Caco-2 (cell line): ENCODE results near the gene KLHL41. TPM values are rescaled to one million over a fixed set of nuclear protein-coding genes. Genes with fewer than 3 reads are reported as not detected.

Experiments used
- Bru-seq: library from RNA; stranded (reverse); fragments of 400-500 nt; gene quantifications from one replicate; lab custom pipeline; 2021; lab: Mats Ljungman, UMichigan
- BruChase-seq, 2 experiments: library from RNA; stranded (reverse); fragments of 400-500 nt; gene quantifications; one replicate each; lab custom pipeline; 2021; lab: Mats Ljungman, UMichigan
- BruUV-seq: library from RNA; stranded (reverse); fragments of 400-500 nt; replicated peaks from 2 replicates; lab custom pipeline; 2021; lab: Mats Ljungman, UMichigan
- CTCF ChIA-PET: fragments of 300-600 bp; sonication (Branson Sonifier 250); formaldehyde crosslinking; loops from one replicate; lab custom pipeline; 2022; ENCODE audit warnings: antibody characterized with exemption; lab: Charles Lee
- POLR2A ChIA-PET: fragments of 300-600 bp; sonication (Branson Sonifier 250); formaldehyde crosslinking; loops from one replicate; lab custom pipeline; 2022; ENCODE audit warnings: antibody characterized with exemption; lab: Charles Lee
- DNase-seq, 2 experiments: peaks; one replicate each; pipeline versions ENCODE4 v3.0.0 to v3.0.0-alpha.2; 2020 to 2022
- H3K27me3 ChIP-seq: replicated peaks from 2 replicates; pipeline ENCODE4 v1.6.0; 2011; ENCODE audit warnings: low read length; ENCODE audit not compliant: control insufficient read depth, insufficient read depth
- H3K36me3 ChIP-seq: 2 replicates; pipeline ENCODE4 v1.5.1; 2011; ENCODE audit warnings: low read length; ENCODE audit not compliant: control insufficient read depth, insufficient read depth
- H3K4me1 ChIP-seq: fragments of 250-450 bp; sonication (Bioruptor Pico); 2 replicates; pipeline ENCODE4 v1.5.1; 2020; ENCODE audit warnings: mild to moderate bottlenecking
- H3K4me3 ChIP-seq: 2 replicates; pipeline ENCODE4 v1.5.1; 2011; ENCODE audit warnings: low read depth, mild to moderate bottlenecking, control low read depth, low read length
- H3K9me3 ChIP-seq: fragments of 250-450 bp; sonication (Bioruptor Pico); 2 replicates; pipeline ENCODE4 v1.5.1; 2020; ENCODE audit warnings: mild to moderate bottlenecking, moderate library complexity
- H3K27ac Mint-ChIP-seq: one replicate; pipeline ENCODE4 v1.8.0; 2022; ENCODE audit warnings: mixed read lengths; ENCODE audit not compliant: unreplicated experiment
- H3K27me3 Mint-ChIP-seq: one replicate; pipeline ENCODE4 v1.8.0; 2022; ENCODE audit warnings: mixed read lengths; ENCODE audit not compliant: insufficient read depth, unreplicated experiment
- H3K36me3 Mint-ChIP-seq: one replicate; pipeline ENCODE4 v1.8.0; 2022; ENCODE audit warnings: mild to moderate bottlenecking, mixed read lengths; ENCODE audit not compliant: insufficient read depth, unreplicated experiment
- H3K4me1 Mint-ChIP-seq: one replicate; pipeline ENCODE4 v1.8.0; 2022; ENCODE audit warnings: low read depth, mixed read lengths; ENCODE audit not compliant: unreplicated experiment
- H3K4me3 Mint-ChIP-seq: one replicate; pipeline ENCODE4 v1.8.0; 2022; ENCODE audit warnings: mild to moderate bottlenecking, moderate library complexity, mixed read lengths; ENCODE audit not compliant: unreplicated experiment
- H3K9me3 Mint-ChIP-seq: one replicate; pipeline ENCODE4 v1.8.0; 2022; ENCODE audit warnings: mixed read lengths; ENCODE audit not compliant: unreplicated experiment
- CTCF ChIP-seq, 2 experiments: fragments of 200-600 bp in 1 of 2; IDR thresholded peaks; 1 replicate in 1 of 2; 2 replicates in 1 of 2; pipeline versions ENCODE4 v1.5.1 to v1.8.0; 2011 to 2022; ENCODE audit warnings: antibody characterized with exemption in 1 of 2, control low read depth in 1 of 2, inconsistent platforms in 1 of 2, low read depth in 1 of 2, low read length in 1 of 2, mild to moderate bottlenecking in 1 of 2, moderate library complexity in 1 of 2; ENCODE audit not compliant: insufficient read depth in 1 of 2, severe bottlenecking in 1 of 2, unreplicated experiment in 1 of 2
- intact Hi-C: fragments of 100-400 bp; cut with micrococcal nuclease; formaldehyde crosslinking; loops from one replicate; pipeline ENCODE4 v1.10.0; 2022; ENCODE audit not compliant: unreplicated experiment
- long read RNA-seq: library from polyadenylated mRNA; stranded (forward); transcript quantifications from one replicate; pipeline ENCODE4 v2.0.0, GENCODE V29; 2022
- total RNA-seq: library from RNA; stranded (reverse); gene quantifications from 2 replicates; pipeline ENCODE4 v1.2.3, GENCODE V29; 2022

The KLHL41 gene
- 0.21 TPM in 1 of 2 replicates, not detected in the other for total RNA-seq
- Bru-seq, nascent RNA: percentile 34 among the genes with signal in this experiment
- BruChase-seq, experiment 1, labeled RNA remaining after a 2-hour chase: percentile 22 among the genes with signal in this experiment
- percentile 31 among the genes with signal in this experiment for BruChase-seq, experiment 2, labeled RNA remaining after a 6-hour chase
- long read RNA-seq: 0 reads

GRCh38 chr2:169509298-169509885 lies at the start of gene KLHL41:
Gene KLHL41, plus strand, starts transcription at chr2:169509702. Its CDS starts 77 bp downstream, at chr2:169509779.
- CTCF ChIA-PET: no interaction called here
- no peak for TF ChIP-seq CTCF (IDR thresholded peaks at IDR 0.05; ENCODE audit: insufficient read depth in 1 of 2, low read depth in 1 of 2, low read length in 1 of 2, severe bottlenecking in 1 of 2, unreplicated experiment in 1 of 2)
- no peak for DNase-seq
- BruUV-seq: no TSS peak
- intact Hi-C loops: no loop called here
- Mint-ChIP-seq H3K4me3 (no peak within 1 kb of the TSS), H3K36me3 (no peaks in the 10 kb centered on the region), H3K27me3 (no peaks in the 10 kb centered on the region), H3K4me1 (no peaks in the 10 kb centered on the region), H3K9me3 (no peaks in the 10 kb centered on the region), H3K27ac (no peak within 1 kb of the TSS)
- H3K4me3 ChIP-seq: no peak within 1 kb of the TSS
- no peaks in the 10 kb centered on the region; the same call in none of the 2 replicates for H3K4me1 ChIP-seq
- POLR2A ChIA-PET: no interaction called here
- no peaks in the 10 kb centered on the region for H3K9me3 ChIP-seq
- no peaks in the 10 kb centered on the region for H3K27me3 ChIP-seq
- H3K36me3 ChIP-seq: no peaks in the 10 kb centered on the region

GRCh38 chr2:169461143-169461542 lies 48.4 kb upstream of the KLHL41 start:
- DNase-seq: no peak
- Mint-ChIP-seq H3K27me3 (no peaks in the 10 kb centered on the region), H3K4me1 (no peaks in the 10 kb centered on the region), H3K36me3 (peaks cover 6% of the 10 kb centered on the region), H3K4me3 (no peak overlapping the region), H3K27ac (no peak overlapping the region), H3K9me3 (no peaks in the 10 kb centered on the region)
- intact Hi-C loops: no loop called here
- ChIA-PET POLR2A (no interaction called here), CTCF (interaction anchor here (0.7 kb wide), 1 partner anchor 1559 kb away, joined by 3 read pairs; no protein-coding TSS in a partner anchor)
- no peaks in the 10 kb centered on the region for H3K4me1 ChIP-seq
- H3K36me3 ChIP-seq: no peaks in the 10 kb centered on the region
- no peaks in the 10 kb centered on the region for H3K27me3 ChIP-seq
- H3K9me3 ChIP-seq: no peaks in the 10 kb centered on the region
- no TSS peak for BruUV-seq
- no peak for TF ChIP-seq CTCF (IDR thresholded peaks at IDR 0.05; ENCODE audit: insufficient read depth in 1 of 2, low read depth in 1 of 2, low read length in 1 of 2, severe bottlenecking in 1 of 2, unreplicated experiment in 1 of 2)
- H3K4me3 ChIP-seq: no peak overlapping the region

GRCh38 chr2:169462896-169463695 lies 46.4 kb upstream of the KLHL41 start:
- Mint-ChIP-seq H3K4me3 (no peak overlapping the region), H3K27me3 (no peaks in the 10 kb centered on the region), H3K36me3 (peaks cover 6% of the 10 kb centered on the region), H3K9me3 (no peaks in the 10 kb centered on the region), H3K4me1 (no peaks in the 10 kb centered on the region), H3K27ac (no peak overlapping the region)
- POLR2A ChIA-PET: no interaction called here
- H3K27me3 ChIP-seq: no peaks in the 10 kb centered on the region
- no peak overlapping the region for H3K4me3 ChIP-seq
- no peaks in the 10 kb centered on the region for H3K36me3 ChIP-seq
- H3K9me3 ChIP-seq: no peaks in the 10 kb centered on the region
- no TSS peak for BruUV-seq
- TF ChIP-seq CTCF (IDR thresholded peaks at IDR 0.05; ENCODE audit: insufficient read depth in 1 of 2, low read depth in 1 of 2, low read length in 1 of 2, severe bottlenecking in 1 of 2, unreplicated experiment in 1 of 2): no peak
- H3K4me1 ChIP-seq: no peaks in the 10 kb centered on the region
- DNase-seq: no peak
- intact Hi-C loops: no loop called here
- CTCF ChIA-PET: no interaction called here
